Fibroblast of pulmonary artery (primary cell): ENCODE results near the gene COL6A3.
A peak's percentile ranks its signal among the peaks of the same experiment; 100 is the strongest.

Source experiments
- DNase-seq: peaks from one replicate; pipeline ENCODE4 v3.0.0-alpha.2; 2010; ENCODE audit warnings: low read depth
- H3K4me3 ChIP-seq: replicated peaks from 2 replicates; pipeline ENCODE4 v1.5.1; 2011; ENCODE audit warnings: low read depth, mild to moderate bottlenecking, control low read depth, low read length, moderate library complexity
- CTCF ChIP-seq: IDR thresholded peaks from 2 replicates; pipeline ENCODE4 v1.5.1; 2011; ENCODE audit warnings: mild to moderate bottlenecking, control low read depth, low read length, inconsistent platforms; ENCODE audit errors: missing control alignments

Gene COL6A3

GRCh38 chr2:237294460-237294859 lies 119.5 kb downstream of the COL6A3 start:
- no peak for DNase-seq
- H3K4me3 ChIP-seq: no peak overlapping the region
- TF ChIP-seq CTCF: no peak

GRCh38 chr2:237293978-237294377 lies 120.0 kb downstream of the COL6A3 start:
- no peak for DNase-seq
- TF ChIP-seq CTCF: no peak
- no peak overlapping the region for H3K4me3 ChIP-seq

- no peak for TF ChIP-seq CTCF
- DNase-seq: peak; percentile 100
- H3K4me3 ChIP-seq: peak overlapping the region; percentile 18
These were observed 122.7 kb downstream of the COL6A3 start for GRCh38 chr2:237291138-237291792.

GRCh38 chr2:237290261-237290660 lies 123.7 kb downstream of the COL6A3 start:
- no peak for TF ChIP-seq CTCF
- no peak overlapping the region for H3K4me3 ChIP-seq
- DNase-seq: peak; percentile 89

GRCh38 chr2:237289139-237289538 lies 124.8 kb downstream of the COL6A3 start:
- no peak for DNase-seq
- no peak for TF ChIP-seq CTCF
- H3K4me3 ChIP-seq: no peak overlapping the region

- H3K4me3 ChIP-seq: no peak overlapping the region
- DNase-seq: no peak
- TF ChIP-seq CTCF: no peak
These were observed 126.1 kb downstream of the COL6A3 start for GRCh38 chr2:237287872-237288271.
